Thoracic aorta (tissue), 2 donors: Measurements from ENCODE around the gene MFN2. TPM values are rescaled to one million over a fixed set of nuclear protein-coding genes. Genes with fewer than 3 reads are reported as not detected.

Experiments used
- ATAC-seq: fragments of 150-250 bp; one replicate; pipeline ENCODE4 v1.8.0; 2017; ENCODE audit warnings: low read depth; ENCODE audit not compliant: insufficient number of reproducible peaks, low FRiP score
- DNase-seq: peaks from one replicate; pipeline ENCODE4 v3.0.0-alpha.2; 2020; ENCODE audit warnings: low spot score
- H3K27ac ChIP-seq, 2 donors: fragments of 200-600 bp; sonication (generic); 1 replicate in 1 of 2; 2 replicates in 1 of 2; pipeline ENCODE4 v1.5.1; 2016; ENCODE audit warnings: mild to moderate bottlenecking in 2 of 2, moderate library complexity in 2 of 2
- H3K27me3 ChIP-seq: fragments of 200-600 bp; sonication (generic); replicated peaks from 2 replicates; pipeline ENCODE4 v1.6.0; 2016; ENCODE audit warnings: mild to moderate bottlenecking; ENCODE audit not compliant: insufficient read depth
- H3K36me3 ChIP-seq: fragments of 200-600 bp; sonication (generic); one replicate; pipeline ENCODE4 v1.5.1; 2016
- H3K4me1 ChIP-seq, 2 donors: fragments of 200-600 bp; sonication (generic); 1 replicate in 1 of 2; 2 replicates in 1 of 2; pipeline versions ENCODE4 v1.5.1 to v1.6.0; 2016; ENCODE audit warnings: low read depth in 2 of 2, mild to moderate bottlenecking in 1 of 2; ENCODE audit not compliant: control insufficient read depth in 1 of 2
- H3K4me3 ChIP-seq: fragments of 200-600 bp; sonication (generic); 2 replicates; pipeline ENCODE4 v1.5.1; 2016; ENCODE audit warnings: mild to moderate bottlenecking
- H3K9me3 ChIP-seq: fragments of 200-600 bp; sonication (generic); 2 replicates; pipeline ENCODE4 v1.5.1; 2016
- total RNA-seq, 2 donors: library from RNA; depleted of rRNA; stranded (reverse); fragments of >200 nt; gene quantifications; one replicate each; pipeline versions ENCODE4 v1.1.0 to v1.2.3, GENCODE V29; 2016
- TF ChIP-seq, protein P1 (sequence below): fragments of 200-600 bp; sonication (generic); IDR thresholded peaks from one replicate; pipeline ENCODE4 v1.5.1; 2019; ENCODE audit warnings: antibody characterized with exemption

The MFN2 gene
- total RNA-seq, 2 donors from 2014 or later = 48.7 to 50.1 TPM

GRCh38 chr1:11960715-11961114 is 19.5 kb upstream of the MFN2 start:
- Histone ChIP-seq H3K36me3 (peaks cover 53% of the 10 kb centered on the region), H3K27me3 (no peaks in the 10 kb centered on the region), H3K27ac (no peak overlapping the region), H3K9me3 (no peaks in the 10 kb centered on the region), H3K4me3 (no peak overlapping the region), H3K4me1 (no peaks in the 10 kb centered on the region)
- TF ChIP-seq, protein P1, sequence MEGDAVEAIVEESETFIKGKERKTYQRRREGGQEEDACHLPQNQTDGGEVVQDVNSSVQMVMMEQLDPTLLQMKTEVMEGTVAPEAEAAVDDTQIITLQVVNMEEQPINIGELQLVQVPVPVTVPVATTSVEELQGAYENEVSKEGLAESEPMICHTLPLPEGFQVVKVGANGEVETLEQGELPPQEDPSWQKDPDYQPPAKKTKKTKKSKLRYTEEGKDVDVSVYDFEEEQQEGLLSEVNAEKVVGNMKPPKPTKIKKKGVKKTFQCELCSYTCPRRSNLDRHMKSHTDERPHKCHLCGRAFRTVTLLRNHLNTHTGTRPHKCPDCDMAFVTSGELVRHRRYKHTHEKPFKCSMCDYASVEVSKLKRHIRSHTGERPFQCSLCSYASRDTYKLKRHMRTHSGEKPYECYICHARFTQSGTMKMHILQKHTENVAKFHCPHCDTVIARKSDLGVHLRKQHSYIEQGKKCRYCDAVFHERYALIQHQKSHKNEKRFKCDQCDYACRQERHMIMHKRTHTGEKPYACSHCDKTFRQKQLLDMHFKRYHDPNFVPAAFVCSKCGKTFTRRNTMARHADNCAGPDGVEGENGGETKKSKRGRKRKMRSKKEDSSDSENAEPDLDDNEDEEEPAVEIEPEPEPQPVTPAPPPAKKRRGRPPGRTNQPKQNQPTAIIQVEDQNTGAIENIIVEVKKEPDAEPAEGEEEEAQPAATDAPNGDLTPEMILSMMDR = no peak
- ATAC-seq (no peak), DNase-seq (no peak)

DNA sequence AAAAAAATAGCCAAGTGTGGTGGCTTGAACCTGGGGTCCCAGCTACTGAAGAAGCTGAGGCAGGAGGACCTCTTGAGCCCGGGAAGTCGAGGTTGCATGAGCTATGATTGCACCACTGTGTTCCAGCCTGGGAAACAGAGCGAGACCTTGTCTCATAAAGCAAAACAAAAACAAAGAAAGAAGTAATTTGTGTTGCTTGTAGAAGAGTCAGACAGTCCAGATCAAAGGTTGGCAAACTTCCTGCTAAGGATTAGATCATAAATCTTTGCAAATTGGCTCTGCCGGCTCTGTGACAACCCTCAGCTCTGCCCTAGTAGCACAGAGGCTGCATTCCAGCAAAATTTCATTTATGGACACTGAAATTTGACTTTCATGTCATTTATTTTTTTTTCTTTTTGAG is 19.0 kb upstream of the MFN2 start:
- Histone ChIP-seq H3K4me3 (no peak overlapping the region), H3K27me3 (no peaks in the 10 kb centered on the region), H3K4me1 (no peaks in the 10 kb centered on the region), H3K9me3 (no peaks in the 10 kb centered on the region), H3K27ac (no peak overlapping the region), H3K36me3 (peaks cover 58% of the 10 kb centered on the region)
- TF ChIP-seq, protein P1 = no peak
- DNase-seq (no peak), ATAC-seq (no peak)

- Histone ChIP-seq H3K27ac (no peak overlapping the region), H3K9me3 (no peaks in the 10 kb centered on the region), H3K36me3 (peaks cover 38% of the 10 kb centered on the region), H3K4me3 (no peak overlapping the region), H3K4me1 (no peaks in the 10 kb centered on the region), H3K27me3 (no peaks in the 10 kb centered on the region)
- DNase-seq = no peak
- no peak for ATAC-seq
- TF ChIP-seq, protein P1 = no peak
These were observed 16.6 kb upstream of the MFN2 start for GRCh38 chr1:11963622-11964021.

DNA sequence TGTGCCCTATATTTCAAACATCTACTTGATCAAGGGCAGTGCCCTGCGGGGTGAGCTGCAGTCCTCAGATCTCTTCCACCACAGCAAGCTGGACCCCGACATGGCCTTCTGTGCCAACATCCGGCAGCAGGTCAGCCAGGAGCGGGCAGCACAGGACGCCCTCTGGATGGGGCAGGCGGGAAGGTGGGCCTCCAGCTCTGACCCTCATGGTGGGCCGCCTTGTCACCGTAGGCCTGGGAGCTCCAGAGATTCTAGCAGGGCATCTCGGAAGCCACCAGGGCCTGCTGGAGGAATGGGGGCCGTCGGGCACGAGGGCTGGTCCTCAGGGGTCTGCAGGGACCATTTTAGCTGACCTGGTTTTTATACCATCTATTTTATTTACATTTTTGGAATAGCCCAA is 15.6 kb upstream of the MFN2 start:
- Histone ChIP-seq H3K4me1 (no peaks in the 10 kb centered on the region), H3K27ac (no peak overlapping the region), H3K27me3 (no peaks in the 10 kb centered on the region), H3K4me3 (no peak overlapping the region), H3K9me3 (no peaks in the 10 kb centered on the region), H3K36me3 (peaks cover 40% of the 10 kb centered on the region)
- ATAC-seq (no peak), DNase-seq (no peak)
- TF ChIP-seq, protein P1 = no peak

DNA sequence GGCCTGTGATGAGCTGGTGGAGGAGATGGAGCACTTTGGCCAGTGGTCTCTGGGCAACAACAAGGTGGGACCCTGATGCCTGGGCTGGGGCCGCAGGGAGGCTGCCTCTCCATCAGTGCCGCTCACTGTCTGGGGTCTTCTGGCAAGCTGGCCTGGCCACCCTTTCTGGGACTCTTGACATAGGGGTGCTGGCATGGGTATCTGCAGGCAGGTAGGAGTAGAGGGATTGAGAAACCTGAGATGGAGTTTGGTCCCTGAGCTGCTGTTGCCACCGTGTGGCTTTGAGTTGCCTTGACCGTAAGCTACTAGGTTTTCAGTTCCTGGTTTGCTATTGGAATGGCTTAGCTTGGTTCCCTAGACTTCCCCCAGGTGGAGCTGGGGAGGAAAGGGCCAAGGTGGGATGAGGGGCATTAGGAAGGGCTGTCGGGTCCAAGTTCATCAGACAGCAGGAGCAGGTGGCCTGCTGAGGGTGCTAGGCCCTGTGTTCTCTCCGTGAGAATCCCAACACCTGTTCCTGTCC is 13.2 kb upstream of the MFN2 start:
- no peak overlapping the region for H3K27ac ChIP-seq
- no peaks in the 10 kb centered on the region for H3K4me1 ChIP-seq
- no peaks in the 10 kb centered on the region for H3K27me3 ChIP-seq
- no peaks in the 10 kb centered on the region for H3K9me3 ChIP-seq
- ATAC-seq (no peak), DNase-seq (no peak)
- H3K36me3 ChIP-seq = peaks cover 29% of the 10 kb centered on the region
- TF ChIP-seq, protein P1 = no peak
- H3K4me3 ChIP-seq = no peak overlapping the region
